Neuronal stem cell (in vitro differentiated cells): ENCODE results near the gene TAF7L.

Source experiments
- DNase-seq: peaks from one replicate; pipeline ENCODE4 v3.0.0-alpha.2; 2013; ENCODE audit warnings: low spot score
- H2AFZ ChIP-seq: one replicate; pipeline ENCODE4 v1.6.1; 2013; ENCODE audit warnings: mild to moderate bottlenecking, low read length, inconsistent platforms
- H2AK5ac ChIP-seq: 2 replicates; pipeline ENCODE4 v1.6.1; 2013; ENCODE audit warnings: low read depth, mild to moderate bottlenecking, inconsistent platforms, low read length, moderate library complexity, mixed read lengths
- H2BK120ac ChIP-seq: 2 replicates; pipeline ENCODE4 v1.6.1; 2013; ENCODE audit warnings: low read depth, mild to moderate bottlenecking, inconsistent platforms, low read length, moderate library complexity, mixed read lengths
- H2BK12ac ChIP-seq: one replicate; pipeline ENCODE4 v1.6.1; 2013; ENCODE audit warnings: low read length, inconsistent platforms
- H2BK15ac ChIP-seq: 2 replicates; pipeline ENCODE4 v1.6.1; 2013; ENCODE audit warnings: mild to moderate bottlenecking, low read length, inconsistent platforms, mixed read lengths
- H2BK5ac ChIP-seq: one replicate; pipeline ENCODE4 v1.6.1; 2013; ENCODE audit warnings: inconsistent platforms, mild to moderate bottlenecking, low read length, moderate library complexity
- H3K14ac ChIP-seq: one replicate; pipeline ENCODE4 v1.6.1; 2013; ENCODE audit warnings: low read length, inconsistent platforms
- H3K18ac ChIP-seq: 2 replicates; pipeline ENCODE4 v1.6.1; 2013; ENCODE audit warnings: low read length, inconsistent platforms
- H3K23ac ChIP-seq: 2 replicates; pipeline ENCODE4 v1.6.1; 2013; ENCODE audit warnings: low read depth, mild to moderate bottlenecking, mixed read lengths, low read length, inconsistent platforms; ENCODE audit not compliant: poor library complexity
- H3K27ac ChIP-seq: replicated peaks from 3 replicates; pipeline ENCODE4 v1.5.1; 2013; ENCODE audit warnings: low read length, inconsistent platforms
- H3K27me3 ChIP-seq, 3 experiments: 2 replicates each; pipeline ENCODE4 v1.6.1; 2013; ENCODE audit warnings: low read length in 3 of 3, mild to moderate bottlenecking in 2 of 3, inconsistent platforms in 1 of 3, low read depth in 1 of 3, mixed read lengths in 1 of 3, moderate library complexity in 1 of 3; ENCODE audit not compliant: control insufficient read depth in 3 of 3, insufficient read depth in 3 of 3
- H3K36me3 ChIP-seq, 2 donors: replicated peaks in 1 of 2; 2 replicates each; pipeline ENCODE4 v1.6.1; 2013; ENCODE audit warnings: low read length in 2 of 2; ENCODE audit not compliant: control insufficient read depth in 2 of 2, insufficient read depth in 2 of 2
- H3K4ac ChIP-seq: 2 replicates; pipeline ENCODE4 v1.6.1; 2013; ENCODE audit warnings: inconsistent platforms, mild to moderate bottlenecking, low read length, moderate library complexity
- H3K4me1 ChIP-seq, 2 donors: 1 replicate in 1 of 2; 2 replicates in 1 of 2; pipeline ENCODE4 v1.6.1; 2013; ENCODE audit warnings: low read length in 2 of 2, low read depth in 1 of 2; ENCODE audit not compliant: control insufficient read depth in 2 of 2, insufficient read depth in 1 of 2
- H3K4me2 ChIP-seq: one replicate; pipeline ENCODE4 v1.6.1; 2013; ENCODE audit warnings: mild to moderate bottlenecking, low read length, inconsistent platforms; ENCODE audit not compliant: insufficient read depth, poor library complexity, severe bottlenecking
- H3K4me3 ChIP-seq, 2 donors: 2 replicates each; pipeline ENCODE4 v1.5.1; 2013; ENCODE audit warnings: low read length in 2 of 2, mild to moderate bottlenecking in 2 of 2, inconsistent platforms in 1 of 2, moderate library complexity in 1 of 2
- H3K79me1 ChIP-seq: one replicate; pipeline ENCODE4 v1.6.1; 2013; ENCODE audit warnings: low read depth, mild to moderate bottlenecking, inconsistent platforms, low read length, moderate library complexity
- H3K9ac ChIP-seq: one replicate; pipeline ENCODE4 v1.6.1; 2013; ENCODE audit warnings: mild to moderate bottlenecking, low read depth, low read length, inconsistent platforms; ENCODE audit not compliant: poor library complexity
- H3K9me3 ChIP-seq, 2 donors: replicated peaks in 1 of 2; 2 replicates each; pipeline versions ENCODE3 to v1.6.1; 2013; ENCODE audit warnings: low read length in 2 of 2, mild to moderate bottlenecking in 2 of 2, inconsistent platforms in 1 of 2, low read depth in 1 of 2, mixed read lengths in 1 of 2, moderate library complexity in 1 of 2; ENCODE audit not compliant: control insufficient read depth in 2 of 2, insufficient read depth in 1 of 2
- H4K8ac ChIP-seq: one replicate; pipeline ENCODE4 v1.6.1; 2013; ENCODE audit warnings: low read depth, mild to moderate bottlenecking, inconsistent platforms, low read length, moderate library complexity
- H4K91ac ChIP-seq: one replicate; pipeline ENCODE4 v1.6.1; 2013; ENCODE audit warnings: low read length, low read depth, mild to moderate bottlenecking, inconsistent platforms; ENCODE audit not compliant: poor library complexity
- WGBS, 2 donors: extraction: QIAGEN DNeasy Blood & Tissue Kit; methylation state at CpG; one replicate each; pipeline ENCODE4 v1.1.7; 2013; ENCODE audit warnings: missing lambda C conversion rate in 2 of 2, mixed read lengths in 1 of 2; ENCODE audit not compliant: insufficient read length in 2 of 2, insufficient replicate concordance in 1 of 2; ENCODE audit errors: extremely low coverage in 2 of 2; 5-methylcytosine and 5-hydroxymethylcytosine counted together

Gene TAF7L

GRCh38 chrX:101241531-101241930 is 49.6 kb downstream of the TAF7L start:
- H2AFZ ChIP-seq, result no peak overlapping the region
- H3K4me1 ChIP-seq, result no peaks in the 10 kb centered on the region
- H3K9me3 ChIP-seq, result no peaks in the 10 kb centered on the region
- no peak overlapping the region for H3K18ac ChIP-seq
- H2AK5ac ChIP-seq, result no peak overlapping the region
- peaks cover 0 to 6% of the 10 kb centered on the region in 2 donors for H3K36me3 ChIP-seq
- H3K27ac ChIP-seq, result no peak overlapping the region
- H3K4ac ChIP-seq, result no peak overlapping the region
- no peaks in the 10 kb centered on the region for H3K79me1 ChIP-seq
- H2BK12ac ChIP-seq, result no peak overlapping the region
- H4K91ac ChIP-seq, result no peak overlapping the region
- H3K4me2 ChIP-seq, result no peak overlapping the region
- H3K9ac ChIP-seq, result no peak overlapping the region
- no peak overlapping the region for H2BK120ac ChIP-seq
- no peak overlapping the region for H3K4me3 ChIP-seq
- no peaks in the 10 kb centered on the region for H3K27me3 ChIP-seq
- H3K23ac ChIP-seq, result no peak overlapping the region
- H2BK15ac ChIP-seq, result no peak overlapping the region
- no peak overlapping the region for H3K14ac ChIP-seq
- H4K8ac ChIP-seq, result no peak overlapping the region
- WGBS, 2 donors, result no CpG with 5 or more reads among the region's 9 CpGs
- no peak overlapping the region for H2BK5ac ChIP-seq
- DNase-seq, result no peak

GRCh38 chrX:101237041-101237440 is 54.1 kb downstream of the TAF7L start:
- WGBS, 2 donors, result no CpG with 5 or more reads among the region's 2 CpGs
- H2BK120ac ChIP-seq, result no peak overlapping the region
- no peak overlapping the region for H4K8ac ChIP-seq
- H4K91ac ChIP-seq, result no peak overlapping the region
- H3K27ac ChIP-seq, result no peak overlapping the region
- no peak overlapping the region for H2AK5ac ChIP-seq
- no peak overlapping the region for H2BK5ac ChIP-seq
- peaks cover 0 to 6% of the 10 kb centered on the region in 2 donors for H3K36me3 ChIP-seq
- H3K4me1 ChIP-seq, result no peaks in the 10 kb centered on the region
- H3K79me1 ChIP-seq, result no peaks in the 10 kb centered on the region
- H3K14ac ChIP-seq, result no peak overlapping the region
- no peaks in the 10 kb centered on the region for H3K9me3 ChIP-seq
- no peak overlapping the region for H2AFZ ChIP-seq
- no peak overlapping the region for H3K18ac ChIP-seq
- H3K27me3 ChIP-seq, result no peaks in the 10 kb centered on the region
- no peak overlapping the region for H2BK15ac ChIP-seq
- H3K4ac ChIP-seq, result no peak overlapping the region
- no peak overlapping the region for H3K9ac ChIP-seq
- H2BK12ac ChIP-seq, result no peak overlapping the region
- H3K4me2 ChIP-seq, result no peak overlapping the region
- no peak overlapping the region for H3K23ac ChIP-seq
- no peak overlapping the region for H3K4me3 ChIP-seq
- no peak for DNase-seq

DNA sequence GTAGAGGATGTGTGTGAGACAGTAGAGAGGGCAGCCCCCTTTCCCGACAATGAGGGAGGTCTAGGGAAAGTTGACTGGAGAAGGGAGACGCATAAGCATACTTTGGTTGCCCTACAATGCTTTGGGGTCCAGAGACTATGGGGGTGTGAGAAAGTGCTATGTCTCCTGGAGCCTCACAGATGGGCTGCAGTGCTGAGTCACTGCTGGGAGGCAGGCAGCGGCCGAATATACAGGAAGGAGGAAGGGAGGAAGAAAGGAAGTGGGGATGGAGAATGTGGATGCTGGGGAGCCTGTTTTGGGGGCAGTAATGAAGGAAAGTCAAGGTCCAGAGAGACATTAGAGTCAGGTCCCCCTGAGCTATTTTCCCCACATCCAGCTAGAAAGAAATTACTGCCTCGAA is 58.8 kb downstream of the TAF7L start:
- Histone ChIP-seq H3K9me3 (no peaks in the 10 kb centered on the region), H2BK5ac (no peak overlapping the region), H4K91ac (no peak overlapping the region), H3K4me1 (no peaks in the 10 kb centered on the region), H3K27me3 (no peaks in the 10 kb centered on the region), H4K8ac (no peak overlapping the region), H2BK120ac (no peak overlapping the region), H2AK5ac (no peak overlapping the region), H3K18ac (no peak overlapping the region), H3K23ac (no peak overlapping the region), H2AFZ (no peak overlapping the region), H3K14ac (no peak overlapping the region), H3K79me1 (no peaks in the 10 kb centered on the region), H2BK12ac (no peak overlapping the region), H2BK15ac (no peak overlapping the region), H3K4me3 (no peak overlapping the region), H3K4me2 (no peak overlapping the region), H3K36me3 (no peaks in the 10 kb centered on the region), H3K9ac (no peak overlapping the region), H3K4ac (no peak overlapping the region), H3K27ac (no peak overlapping the region)
- DNase-seq, result no peak
- WGBS, 2 donors, result no CpG with 5 or more reads among the region's 5 CpGs

GRCh38 chrX:101231080-101231479 is 60.1 kb downstream of the TAF7L start:
- Histone ChIP-seq H3K27me3 (no peaks in the 10 kb centered on the region), H4K8ac (no peak overlapping the region), H3K14ac (no peak overlapping the region), H2BK5ac (no peak overlapping the region), H3K4me1 (no peaks in the 10 kb centered on the region), H2BK120ac (no peak overlapping the region), H4K91ac (no peak overlapping the region), H2AFZ (no peak overlapping the region), H3K27ac (no peak overlapping the region), H3K79me1 (no peaks in the 10 kb centered on the region), H2AK5ac (no peak overlapping the region), H3K9me3 (no peaks in the 10 kb centered on the region), H3K4ac (no peak overlapping the region), H3K4me2 (no peak overlapping the region), H3K4me3 (no peak overlapping the region), H3K18ac (no peak overlapping the region), H3K36me3 (no peaks in the 10 kb centered on the region), H3K23ac (no peak overlapping the region), H2BK15ac (no peak overlapping the region), H2BK12ac (no peak overlapping the region), H3K9ac (no peak overlapping the region)
- no peak for DNase-seq
- no CpG with 5 or more reads among the region's 1 CpG for WGBS, 2 donors
